ENCODE results near the gene RPAP2.

Gene RPAP2

DNA sequence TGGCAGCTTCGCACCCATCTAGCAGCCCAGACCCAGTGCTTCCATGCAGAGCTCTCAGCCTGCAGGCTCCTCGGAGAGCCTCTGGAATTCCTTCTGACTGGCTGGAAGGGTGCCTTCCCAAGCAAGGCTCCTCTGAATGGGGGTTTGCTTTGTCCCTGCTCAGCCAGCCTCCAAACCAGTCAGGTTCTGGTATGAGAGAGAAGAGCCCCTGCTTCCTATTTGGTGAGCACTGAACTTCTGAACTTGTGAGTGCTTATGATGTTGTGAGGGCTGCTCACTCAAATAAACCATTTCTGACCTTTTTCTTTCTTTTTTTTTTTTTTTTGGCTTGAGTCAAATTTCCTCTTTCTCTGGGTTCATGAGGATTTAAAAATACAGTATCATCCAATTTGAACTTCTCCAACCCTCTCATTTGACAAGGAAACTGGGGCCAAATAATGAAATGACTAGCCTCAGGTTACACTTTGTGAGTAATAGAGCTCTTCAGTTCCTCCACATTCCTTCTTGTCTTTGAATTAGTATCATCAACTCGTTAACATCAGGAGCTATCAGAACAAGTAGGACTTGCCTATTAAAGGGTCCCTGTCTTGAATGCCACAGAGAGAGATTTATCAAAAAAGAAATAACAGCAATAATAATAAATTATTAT is 148.3 kb downstream of the RPAP2 start:
- TF ChIP-seq EZH2 (IDR thresholded peaks at IDR 0.05; ENCODE audit: borderline replicate concordance, low read length): no peak
- TF ChIP-seq, protein P1, sequence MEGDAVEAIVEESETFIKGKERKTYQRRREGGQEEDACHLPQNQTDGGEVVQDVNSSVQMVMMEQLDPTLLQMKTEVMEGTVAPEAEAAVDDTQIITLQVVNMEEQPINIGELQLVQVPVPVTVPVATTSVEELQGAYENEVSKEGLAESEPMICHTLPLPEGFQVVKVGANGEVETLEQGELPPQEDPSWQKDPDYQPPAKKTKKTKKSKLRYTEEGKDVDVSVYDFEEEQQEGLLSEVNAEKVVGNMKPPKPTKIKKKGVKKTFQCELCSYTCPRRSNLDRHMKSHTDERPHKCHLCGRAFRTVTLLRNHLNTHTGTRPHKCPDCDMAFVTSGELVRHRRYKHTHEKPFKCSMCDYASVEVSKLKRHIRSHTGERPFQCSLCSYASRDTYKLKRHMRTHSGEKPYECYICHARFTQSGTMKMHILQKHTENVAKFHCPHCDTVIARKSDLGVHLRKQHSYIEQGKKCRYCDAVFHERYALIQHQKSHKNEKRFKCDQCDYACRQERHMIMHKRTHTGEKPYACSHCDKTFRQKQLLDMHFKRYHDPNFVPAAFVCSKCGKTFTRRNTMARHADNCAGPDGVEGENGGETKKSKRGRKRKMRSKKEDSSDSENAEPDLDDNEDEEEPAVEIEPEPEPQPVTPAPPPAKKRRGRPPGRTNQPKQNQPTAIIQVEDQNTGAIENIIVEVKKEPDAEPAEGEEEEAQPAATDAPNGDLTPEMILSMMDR (IDR thresholded peaks at IDR 0.05; ENCODE audit: low read length): no peak
- no peak overlapping the region for H3K4me3 ChIP-seq (ENCODE audit: low read depth, low read length, poor library complexity, severe bottlenecking)
- H2AFZ ChIP-seq (ENCODE audit: low read length): no peak overlapping the region
- no peaks in the 10 kb centered on the region for H3K9me2 ChIP-seq (ENCODE audit: low read depth, low read length)
- H3K9ac ChIP-seq (ENCODE audit: low read length): no peak overlapping the region
- H3K36me3 ChIP-seq (ENCODE audit: insufficient read depth, low read length): no peaks in the 10 kb centered on the region
- H3K9me3 ChIP-seq (ENCODE audit: low read length): no peaks in the 10 kb centered on the region
- no peak overlapping the region for H3K4me2 ChIP-seq (ENCODE audit: low read length)
- H3K4me1 ChIP-seq (ENCODE audit: insufficient read depth, low read length, severe bottlenecking): no peaks in the 10 kb centered on the region
- no peaks in the 10 kb centered on the region for H3K79me2 ChIP-seq (ENCODE audit: insufficient read depth, low read length)
- no peak overlapping the region for H3K27ac ChIP-seq (ENCODE audit: low read depth, low read length, poor library complexity, severe bottlenecking)
- H4K20me1 ChIP-seq (ENCODE audit: insufficient read depth, low read length): no peaks in the 10 kb centered on the region
- no peaks in the 10 kb centered on the region for H3K27me3 ChIP-seq (ENCODE audit: insufficient read depth, low read length)
- H3F3A ChIP-seq (ENCODE audit: insufficient read depth, low read length): no peaks in the 10 kb centered on the region

DNA sequence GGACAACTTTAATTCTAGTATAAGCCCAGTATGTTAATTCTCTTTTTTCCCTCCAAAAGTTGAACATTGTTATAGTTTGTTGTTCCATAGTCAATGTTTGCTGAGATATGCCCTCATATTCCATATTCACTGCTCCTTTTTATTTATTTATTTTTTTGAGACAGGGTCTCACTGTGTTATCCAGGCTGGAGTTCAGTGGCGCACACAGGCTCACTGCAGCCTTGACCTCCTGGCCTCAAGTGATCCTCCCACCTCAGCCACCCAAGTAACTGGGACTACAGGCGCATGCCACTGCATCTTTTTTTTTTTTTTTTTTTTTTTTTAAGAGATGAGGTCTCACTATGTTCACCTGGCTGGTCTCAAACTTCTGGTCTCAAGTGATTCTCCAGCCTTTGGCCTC is 149.1 kb downstream of the RPAP2 start:
- Histone ChIP-seq H3K36me3 (ENCODE audit: insufficient read depth, low read length) (no peaks in the 10 kb centered on the region), H3K9me3 (ENCODE audit: low read length) (no peaks in the 10 kb centered on the region), H3K27ac (ENCODE audit: low read depth, low read length, poor library complexity, severe bottlenecking) (no peak overlapping the region), H3K4me1 (ENCODE audit: insufficient read depth, low read length, severe bottlenecking) (no peaks in the 10 kb centered on the region), H3F3A (ENCODE audit: insufficient read depth, low read length) (no peaks in the 10 kb centered on the region), H3K4me3 (ENCODE audit: low read depth, low read length, poor library complexity, severe bottlenecking) (no peak overlapping the region), H3K27me3 (ENCODE audit: insufficient read depth, low read length) (no peaks in the 10 kb centered on the region), H3K9me2 (ENCODE audit: low read depth, low read length) (no peaks in the 10 kb centered on the region), H3K4me2 (ENCODE audit: low read length) (no peak overlapping the region), H3K9ac (ENCODE audit: low read length) (no peak overlapping the region), H3K79me2 (ENCODE audit: insufficient read depth, low read length) (no peaks in the 10 kb centered on the region), H4K20me1 (ENCODE audit: insufficient read depth, low read length) (no peaks in the 10 kb centered on the region), H2AFZ (ENCODE audit: low read length) (no peak overlapping the region)
- TF ChIP-seq, protein P1 (IDR thresholded peaks at IDR 0.05; ENCODE audit: low read length): no peak
- TF ChIP-seq EZH2 (IDR thresholded peaks at IDR 0.05; ENCODE audit: borderline replicate concordance, low read length): no peak
